Uterus (tissue), 4 donors: ENCODE measurements around the gene SAXO1. TPM values are rescaled to one million over a fixed set of nuclear protein-coding genes. Genes with fewer than 3 reads are reported as not detected.

Experiments
- DNase-seq, 2 donors: peaks; one replicate each; pipeline ENCODE4 v3.0.0-alpha.2; 2019 to 2020
- H3K27ac ChIP-seq, 2 donors: fragments of 200-600 bp; sonication (generic); 1 replicate in 1 of 2; 2 replicates in 1 of 2; pipeline ENCODE4 v1.5.1; 2016 to 2018
- H3K27me3 ChIP-seq, 2 donors: fragments of 200-600 bp; sonication (generic); one replicate each; pipeline ENCODE4 v1.5.1; 2018 to 2019; ENCODE audit warnings: control low read depth in 1 of 2
- H3K36me3 ChIP-seq, 2 donors: fragments of 200-600 bp; sonication (generic); one replicate each; pipeline ENCODE4 v1.5.1; 2019; ENCODE audit warnings: control low read depth in 1 of 2
- H3K4me1 ChIP-seq, 2 donors: fragments of 200-600 bp; sonication (generic); one replicate each; pipeline ENCODE4 v1.5.1; 2018 to 2019; ENCODE audit warnings: control low read depth in 1 of 2
- H3K4me3 ChIP-seq, 2 donors: fragments of 200-600 bp; sonication (generic); 1 replicate in 1 of 2; 2 replicates in 1 of 2; pipeline ENCODE4 v1.5.1; 2018 to 2019; ENCODE audit warnings: mild to moderate bottlenecking in 1 of 2
- H3K9me3 ChIP-seq, 2 donors: fragments of 200-600 bp; sonication (generic); one replicate each; pipeline ENCODE4 v1.5.1; 2019; ENCODE audit warnings: control low read depth in 1 of 2
- POLR2A ChIP-seq, 2 donors: fragments of 450-650 bp; IDR thresholded peaks; one replicate each; pipeline ENCODE4 v1.6.1; 2016; ENCODE audit warnings: antibody characterized with exemption in 2 of 2, mild to moderate bottlenecking in 1 of 2, moderate library complexity in 1 of 2
- intact Hi-C: fragments of 100-400 bp; cut with DNase I; formaldehyde crosslinking; loops from one replicate; pipeline ENCODE4 v1.15.1; 2023; ENCODE audit warnings: low total_unique reads
- small RNA-seq: library from RNA; depleted of rRNA; stranded (forward); fragments of <200 nt; gene quantifications from one replicate; pipeline ENCODE3, GENCODE V24; 2016
- total RNA-seq, 4 donors: library from RNA; depleted of rRNA in 3 of 4; stranded (reverse); fragments of >200 nt in 3 of 4; gene quantifications; one replicate each; pipeline versions ENCODE4 v1.1.0 to v1.2.4, GENCODE V29; 2014 to 2023
- TF ChIP-seq, protein P1 (sequence below), 4 experiments: fragments of 200-600 bp in 2 of 4; fragments of 450-650 bp in 2 of 4; sonication (generic) in 2 of 4; IDR thresholded peaks; one replicate each; pipeline ENCODE4 v1.5.1; 2016 to 2019; ENCODE audit warnings: antibody characterized with exemption in 4 of 4, mild to moderate bottlenecking in 2 of 4, moderate library complexity in 1 of 4
- donor health status: DM: yes; HTN: yes; CAD: no.

Gene SAXO1
- total RNA-seq, 4 donors from 2014 or later, result 0.14 to 0.37 TPM; not detected in 2

DNA sequence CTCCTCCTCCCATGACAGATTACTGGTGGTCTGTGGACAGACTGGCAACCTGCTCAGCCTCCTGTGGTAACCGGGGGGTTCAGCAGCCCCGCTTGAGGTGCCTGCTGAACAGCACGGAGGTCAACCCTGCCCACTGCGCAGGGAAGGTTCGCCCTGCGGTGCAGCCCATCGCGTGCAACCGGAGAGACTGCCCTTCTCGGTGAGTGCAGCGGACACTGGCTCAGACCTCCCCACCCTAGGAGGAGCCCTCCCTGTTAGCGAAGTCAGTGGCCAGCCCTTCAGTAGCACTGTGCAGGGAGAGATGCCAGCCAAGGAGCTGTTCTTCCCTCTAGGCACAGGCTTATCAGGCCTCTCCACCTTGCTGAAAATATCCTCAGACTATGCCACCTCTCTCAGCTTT is 143.5 kb downstream of the SAXO1 start:
- TF ChIP-seq, protein P1, sequence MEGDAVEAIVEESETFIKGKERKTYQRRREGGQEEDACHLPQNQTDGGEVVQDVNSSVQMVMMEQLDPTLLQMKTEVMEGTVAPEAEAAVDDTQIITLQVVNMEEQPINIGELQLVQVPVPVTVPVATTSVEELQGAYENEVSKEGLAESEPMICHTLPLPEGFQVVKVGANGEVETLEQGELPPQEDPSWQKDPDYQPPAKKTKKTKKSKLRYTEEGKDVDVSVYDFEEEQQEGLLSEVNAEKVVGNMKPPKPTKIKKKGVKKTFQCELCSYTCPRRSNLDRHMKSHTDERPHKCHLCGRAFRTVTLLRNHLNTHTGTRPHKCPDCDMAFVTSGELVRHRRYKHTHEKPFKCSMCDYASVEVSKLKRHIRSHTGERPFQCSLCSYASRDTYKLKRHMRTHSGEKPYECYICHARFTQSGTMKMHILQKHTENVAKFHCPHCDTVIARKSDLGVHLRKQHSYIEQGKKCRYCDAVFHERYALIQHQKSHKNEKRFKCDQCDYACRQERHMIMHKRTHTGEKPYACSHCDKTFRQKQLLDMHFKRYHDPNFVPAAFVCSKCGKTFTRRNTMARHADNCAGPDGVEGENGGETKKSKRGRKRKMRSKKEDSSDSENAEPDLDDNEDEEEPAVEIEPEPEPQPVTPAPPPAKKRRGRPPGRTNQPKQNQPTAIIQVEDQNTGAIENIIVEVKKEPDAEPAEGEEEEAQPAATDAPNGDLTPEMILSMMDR (IDR thresholded peaks at IDR 0.05), result no peak
- no peak for TF ChIP-seq POLR2A (IDR thresholded peaks at IDR 0.05)
- no peak for DNase-seq
- Histone ChIP-seq H3K27ac (no peak overlapping the region), H3K27me3 (no peaks in the 10 kb centered on the region), H3K4me1 (no peaks in the 10 kb centered on the region), H3K9me3 (no peaks in the 10 kb centered on the region), H3K4me3 (no peak overlapping the region), H3K36me3 (no peaks in the 10 kb centered on the region)
- intact Hi-C loops, result no loop called here

DNA sequence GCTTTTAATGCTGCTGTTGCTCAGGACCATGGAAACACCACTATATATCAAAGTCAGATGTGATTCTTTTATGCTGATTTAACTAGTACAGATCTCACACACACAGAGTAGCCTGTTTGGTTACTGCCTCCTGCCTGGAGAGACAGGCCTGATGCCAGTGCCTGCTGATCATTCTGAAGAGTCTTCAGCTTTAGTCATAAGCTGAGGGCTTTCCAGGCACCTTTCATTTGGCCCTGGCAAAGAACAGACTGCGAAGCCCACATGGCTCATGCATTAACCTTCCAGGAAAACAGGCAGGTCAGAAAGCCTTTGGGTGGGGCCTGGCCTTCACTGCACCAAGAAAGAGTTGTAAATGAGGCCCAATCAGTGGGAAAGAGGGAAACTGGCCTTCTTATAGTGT is 144.7 kb downstream of the SAXO1 start:
- intact Hi-C loops, result no loop called here
- Histone ChIP-seq H3K27ac (peak overlapping the region in 1 of 2 donors; percentile 1), H3K4me1 (no peaks in the 10 kb centered on the region), H3K27me3 (no peaks in the 10 kb centered on the region), H3K4me3 (no peak overlapping the region), H3K36me3 (no peaks in the 10 kb centered on the region), H3K9me3 (no peaks in the 10 kb centered on the region)
- DNase-seq, result peak in 1 of 2 donors; percentile 51
- TF ChIP-seq POLR2A (IDR thresholded peaks at IDR 0.05), result no peak
- TF ChIP-seq, protein P1 (IDR thresholded peaks at IDR 0.05), result no peak

- Histone ChIP-seq H3K4me3 (no peak overlapping the region), H3K9me3 (no peaks in the 10 kb centered on the region), H3K27ac (no peak overlapping the region), H3K27me3 (no peaks in the 10 kb centered on the region), H3K4me1 (no peaks in the 10 kb centered on the region), H3K36me3 (no peaks in the 10 kb centered on the region)
- DNase-seq, result no peak
- intact Hi-C loops, result no loop called here
- no peak for TF ChIP-seq POLR2A (IDR thresholded peaks at IDR 0.05)
- TF ChIP-seq, protein P1 (IDR thresholded peaks at IDR 0.05), result no peak
Measured at GRCh38 chr9:18887546-18887945, 145.5 kb downstream of the SAXO1 start.

DNA sequence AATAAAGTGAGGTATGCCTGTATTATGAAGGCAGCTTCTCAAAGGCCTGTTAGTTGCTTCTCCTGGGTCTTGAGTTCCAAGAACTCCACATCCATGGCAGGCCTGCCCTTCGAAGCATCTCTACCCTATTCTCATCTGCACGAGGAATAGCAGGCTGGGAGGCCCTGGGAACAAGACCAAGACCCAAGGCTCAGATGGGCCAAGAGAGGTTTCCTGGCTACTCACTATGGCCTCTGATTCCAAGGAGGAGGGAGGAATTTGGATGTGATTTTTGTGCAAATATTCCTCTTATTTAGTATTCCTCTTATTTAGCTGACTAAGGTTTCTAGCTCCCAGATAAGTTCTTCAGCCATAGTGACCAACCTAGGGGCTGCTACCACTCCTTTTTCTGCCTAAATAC is 151.3 kb downstream of the SAXO1 start:
- H3K4me3 ChIP-seq, result no peak overlapping the region
- no peaks in the 10 kb centered on the region for H3K4me1 ChIP-seq
- H3K27me3 ChIP-seq, result no peaks in the 10 kb centered on the region
- intact Hi-C loops, result no loop called here
- no peaks in the 10 kb centered on the region for H3K36me3 ChIP-seq
- H3K9me3 ChIP-seq, result no peaks in the 10 kb centered on the region
- H3K27ac ChIP-seq, result no peak overlapping the region
- DNase-seq, result no peak
- no peak for TF ChIP-seq POLR2A (IDR thresholded peaks at IDR 0.05)
- TF ChIP-seq, protein P1 (IDR thresholded peaks at IDR 0.05), result no peak

DNA sequence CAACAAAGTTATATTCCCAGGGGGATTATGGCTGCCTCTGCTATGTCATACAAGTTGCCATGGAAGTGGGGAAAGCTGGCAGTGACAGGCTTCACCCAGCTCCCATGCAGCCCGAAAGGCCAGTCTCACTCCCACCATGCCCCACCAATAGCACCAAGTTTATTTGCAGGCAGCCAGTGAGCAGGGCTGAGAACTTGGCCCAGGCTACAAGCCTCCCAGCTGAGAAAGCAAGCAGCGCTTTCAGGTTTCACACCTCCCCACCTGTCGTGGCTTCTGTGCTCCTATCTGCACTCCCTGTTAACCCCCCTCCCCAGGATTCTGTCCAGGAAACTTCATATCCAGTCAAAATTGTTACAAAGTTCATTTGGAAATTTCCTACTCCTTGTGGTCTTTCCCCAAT is 155.0 kb downstream of the SAXO1 start:
- no peaks in the 10 kb centered on the region for H3K27me3 ChIP-seq
- no peak overlapping the region for H3K4me3 ChIP-seq
- no peaks in the 10 kb centered on the region for H3K4me1 ChIP-seq
- no peaks in the 10 kb centered on the region for H3K36me3 ChIP-seq
- intact Hi-C loops, result no loop called here
- H3K27ac ChIP-seq, result no peak overlapping the region
- H3K9me3 ChIP-seq, result no peaks in the 10 kb centered on the region
- no peak for DNase-seq
- TF ChIP-seq POLR2A (IDR thresholded peaks at IDR 0.05), result no peak
- TF ChIP-seq, protein P1 (IDR thresholded peaks at IDR 0.05), result no peak

Small RNAs within 50 kb of the gene (small RNA-seq; reads per million reads assigned to genes)
- not detected for gene RNU6-264P
- gene SCARNA8, result 11.1 reads per million, percentile 90 among the genes with 10 or more reads in this experiment

Other genes starting within 250 kb of the SAXO1 start
- 100 to 1,000 TPM in 1 of 4 donors, 10 to 100 TPM in 3; 37.1 to 108 (median 62.5) TPM for gene RRAGA, start 16.2 kb upstream of the SAXO1 start, total RNA-seq
- 10 to 100 TPM in 3 of 4 donors, 1 to 10 TPM in 1; 1.5 to 26.0 (median 14.4) TPM for gene HAUS6, start 69.7 kb upstream of the SAXO1 start, total RNA-seq
- gene PLIN2, start 94.3 kb upstream of the SAXO1 start, total RNA-seq, result 100 to 1,000 TPM in 2 of 4 donors, 10 to 100 TPM in 2; 14.1 to 188 (median 91.8) TPM
- 100 to 1,000 TPM; 101 to 161 (median 133) TPM for gene DENND4C, start 197.5 kb upstream of the SAXO1 start, total RNA-seq